ENCODE measurements around the gene HPCAL4.

The HPCAL4 gene

GRCh38 chr1:39650431-39650830 is 40.8 kb downstream of the HPCAL4 start:
- DNase-seq (ENCODE audit: low read depth in 3 of 3) = no peak

- no peak for DNase-seq (ENCODE audit: low read depth in 3 of 3)
Observed at GRCh38 chr1:39649636-39650185, 41.5 kb downstream of the HPCAL4 start.

- no peak for DNase-seq (ENCODE audit: low read depth in 3 of 3)
Observed at GRCh38 chr1:39648496-39648895, 42.7 kb downstream of the HPCAL4 start.

GRCh38 chr1:39647247-39647646 is 44.0 kb downstream of the HPCAL4 start:
- no peak for DNase-seq (ENCODE audit: low read depth in 3 of 3)

- no peak for DNase-seq (ENCODE audit: low read depth in 3 of 3)
Observed at GRCh38 chr1:39646232-39647081, 44.8 kb downstream of the HPCAL4 start.

GRCh38 chr1:39645411-39646043 is 45.7 kb downstream of the HPCAL4 start:
- no peak for DNase-seq (ENCODE audit: low read depth in 3 of 3)

GRCh38 chr1:39643705-39644104 is 47.5 kb downstream of the HPCAL4 start:
- DNase-seq (ENCODE audit: low read depth in 3 of 3) = no peak

GRCh38 chr1:39642796-39643195 is 48.4 kb downstream of the HPCAL4 start:
- DNase-seq (ENCODE audit: low read depth in 3 of 3) = no peak

GRCh38 chr1:39640861-39641260 is 50.4 kb downstream of the HPCAL4 start:
- no peak for DNase-seq (ENCODE audit: low read depth in 3 of 3)

- DNase-seq (ENCODE audit: low read depth in 3 of 3) = peak; percentile 39 to 68 (median 44)
Observed at GRCh38 chr1:39639305-39640130, 51.7 kb downstream of the HPCAL4 start, which contains the start of gene HEYL. Gene HEYL, minus strand, starts transcription at chr1:39639643. Its CDS starts 18 bp downstream, at chr1:39639625.

- DNase-seq (ENCODE audit: low read depth in 3 of 3) = no peak
Observed at GRCh38 chr1:39638965-39639304, 52.3 kb downstream of the HPCAL4 start.

GRCh38 chr1:39637361-39637760 is 53.9 kb downstream of the HPCAL4 start:
- DNase-seq (ENCODE audit: low read depth in 3 of 3) = no peak

GRCh38 chr1:39635871-39636210 is 55.4 kb downstream of the HPCAL4 start:
- no peak for DNase-seq (ENCODE audit: low read depth in 3 of 3)

- DNase-seq (ENCODE audit: low read depth in 3 of 3) = no peak
Observed at GRCh38 chr1:39635205-39635870, 55.9 kb downstream of the HPCAL4 start.

- no peak for DNase-seq (ENCODE audit: low read depth in 3 of 3)
Observed at GRCh38 chr1:39633422-39633821, 57.8 kb downstream of the HPCAL4 start.

GRCh38 chr1:39632682-39633417 is 58.4 kb downstream of the HPCAL4 start:
- no peak for DNase-seq (ENCODE audit: low read depth in 3 of 3)

GRCh38 chr1:39632323-39632681 is 58.9 kb downstream of the HPCAL4 start:
- no peak for DNase-seq (ENCODE audit: low read depth in 3 of 3)

- DNase-seq (ENCODE audit: low read depth in 3 of 3) = peak in 1 of 3 donors; percentile 8
Observed at GRCh38 chr1:39631361-39632322, 59.6 kb downstream of the HPCAL4 start.

- DNase-seq (ENCODE audit: low read depth in 3 of 3) = no peak
Observed at GRCh38 chr1:39628807-39629350, 62.4 kb downstream of the HPCAL4 start.
